GM18909 (cell line): ENCODE data around the gene TSPOAP1.
A peak's percentile ranks its signal among the peaks of the same experiment; 100 is the strongest.
"Not testable (repeated sequence)": the region's sequence is repeated elsewhere in the genome, so short reads cannot be mapped to it uniquely, and the experiment has no call there.

Experiments
- ATAC-seq: cut with Tn5 transposase; IDR thresholded peaks from one replicate; pipeline ENCODE4 v1.9.1; 2021; ENCODE audit warnings: mild to moderate bottlenecking; ENCODE audit not compliant: unreplicated experiment, poor library complexity

The TSPOAP1 gene

DNA sequence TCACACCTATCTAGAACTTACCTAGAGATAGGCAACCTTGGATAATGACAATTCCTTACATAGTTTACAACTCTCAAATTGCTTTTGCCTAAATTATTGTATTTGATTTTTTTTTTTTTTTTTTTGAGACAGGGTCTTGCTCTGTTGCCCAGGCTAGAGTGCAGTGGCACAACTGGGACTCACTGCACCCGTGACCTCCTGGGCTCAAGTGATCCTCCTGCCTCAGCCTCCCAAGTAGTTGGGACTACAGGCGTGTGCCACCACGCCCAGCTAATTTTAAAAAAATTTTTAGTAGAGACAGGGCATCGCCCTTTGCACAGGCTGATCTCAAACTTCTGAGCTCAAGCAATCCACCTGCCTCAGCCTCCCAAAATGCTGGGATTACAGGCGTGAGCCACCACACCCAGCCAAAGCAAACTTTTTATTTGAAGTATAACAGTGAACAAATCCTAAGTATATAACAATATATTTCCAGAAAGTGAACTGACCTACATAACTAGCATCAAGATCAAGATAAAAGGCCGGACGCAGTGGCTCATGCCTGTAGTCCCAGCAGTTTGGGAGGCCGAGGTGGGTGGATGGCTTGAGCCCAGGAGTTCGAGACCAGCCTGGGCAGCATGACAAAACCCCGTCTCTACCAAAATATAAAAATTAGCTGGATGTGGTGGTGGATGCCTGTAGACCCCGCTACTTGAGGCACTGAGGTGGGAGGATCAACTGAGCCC, 12.7 kb upstream of the TSPOAP1 start:
- not testable (repeated sequence) for ATAC-seq

DNA sequence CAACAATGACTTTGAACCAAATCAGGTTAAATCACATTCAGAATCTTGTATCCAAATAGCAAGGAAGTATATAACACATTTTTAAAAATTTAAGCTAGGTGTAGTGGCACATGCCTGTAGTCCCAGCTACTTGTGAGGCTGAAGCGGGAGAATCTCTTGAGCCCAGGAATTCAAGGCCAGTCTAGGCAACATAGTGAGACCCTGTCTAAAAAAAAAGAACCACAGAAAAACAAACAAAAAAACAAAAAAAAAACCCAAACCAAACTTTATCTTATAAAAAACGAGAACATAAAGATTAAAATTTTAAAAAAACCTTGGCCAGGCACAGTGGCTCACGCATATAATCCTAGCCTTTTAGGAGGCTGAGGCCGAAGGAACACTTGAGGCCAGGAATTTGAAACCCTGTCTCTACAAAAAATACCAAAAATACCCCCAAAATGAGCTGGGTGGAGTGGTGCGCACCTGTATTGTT, 11.8 kb upstream of the TSPOAP1 start:
- no peak for ATAC-seq

GRCh38 chr17:58339755-58340404, 11.3 kb upstream of the TSPOAP1 start:
- ATAC-seq: no peak

DNA sequence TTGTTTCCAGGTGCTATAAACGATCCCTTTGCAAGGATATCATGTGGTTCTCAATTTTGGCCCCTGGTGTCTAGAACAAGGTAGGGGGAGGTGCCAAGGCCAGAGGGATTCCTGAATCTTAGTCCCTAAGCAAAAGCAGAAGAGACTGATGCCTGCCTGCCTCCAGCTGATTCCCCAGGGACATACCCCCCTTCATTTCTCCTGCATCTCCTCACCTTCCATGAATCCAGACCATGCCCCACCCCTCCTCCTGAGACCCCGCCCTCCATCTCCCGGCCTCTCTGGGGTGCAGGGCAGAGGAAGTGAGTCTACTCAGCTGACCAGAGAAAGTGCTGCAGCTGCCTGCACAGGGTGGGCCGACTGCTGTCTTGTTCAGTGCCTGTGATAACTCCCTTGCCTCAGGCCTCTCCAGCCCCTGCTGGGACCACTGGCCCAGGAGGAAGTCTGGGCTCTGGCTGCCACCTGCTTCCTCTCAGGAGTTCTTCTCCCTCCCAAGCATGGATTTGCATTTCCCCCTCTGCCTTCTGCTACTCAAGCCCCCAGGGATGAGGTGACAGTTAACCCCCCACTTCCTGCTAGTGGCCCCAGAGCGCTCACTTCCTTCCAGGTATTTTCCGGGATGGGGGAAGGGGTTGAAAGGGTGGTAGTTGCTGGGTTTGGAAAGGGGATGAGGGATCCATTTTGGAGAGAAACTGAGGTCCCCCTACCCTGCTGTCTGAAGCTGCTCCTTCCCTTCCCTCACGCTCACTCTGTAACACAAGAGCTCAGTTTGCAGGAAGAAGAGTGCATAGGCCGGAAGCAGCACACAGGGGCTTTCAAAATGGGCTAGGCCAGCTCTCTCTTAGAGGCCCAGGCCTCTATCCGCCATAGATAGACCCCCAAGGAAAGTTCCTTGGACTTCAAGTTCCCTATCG, 10.5 kb upstream of the TSPOAP1 start:
- peak; percentile 24 for ATAC-seq

- ATAC-seq: no peak
These were observed 9.9 kb upstream of the TSPOAP1 start for GRCh38 chr17:58338454-58338840.

DNA sequence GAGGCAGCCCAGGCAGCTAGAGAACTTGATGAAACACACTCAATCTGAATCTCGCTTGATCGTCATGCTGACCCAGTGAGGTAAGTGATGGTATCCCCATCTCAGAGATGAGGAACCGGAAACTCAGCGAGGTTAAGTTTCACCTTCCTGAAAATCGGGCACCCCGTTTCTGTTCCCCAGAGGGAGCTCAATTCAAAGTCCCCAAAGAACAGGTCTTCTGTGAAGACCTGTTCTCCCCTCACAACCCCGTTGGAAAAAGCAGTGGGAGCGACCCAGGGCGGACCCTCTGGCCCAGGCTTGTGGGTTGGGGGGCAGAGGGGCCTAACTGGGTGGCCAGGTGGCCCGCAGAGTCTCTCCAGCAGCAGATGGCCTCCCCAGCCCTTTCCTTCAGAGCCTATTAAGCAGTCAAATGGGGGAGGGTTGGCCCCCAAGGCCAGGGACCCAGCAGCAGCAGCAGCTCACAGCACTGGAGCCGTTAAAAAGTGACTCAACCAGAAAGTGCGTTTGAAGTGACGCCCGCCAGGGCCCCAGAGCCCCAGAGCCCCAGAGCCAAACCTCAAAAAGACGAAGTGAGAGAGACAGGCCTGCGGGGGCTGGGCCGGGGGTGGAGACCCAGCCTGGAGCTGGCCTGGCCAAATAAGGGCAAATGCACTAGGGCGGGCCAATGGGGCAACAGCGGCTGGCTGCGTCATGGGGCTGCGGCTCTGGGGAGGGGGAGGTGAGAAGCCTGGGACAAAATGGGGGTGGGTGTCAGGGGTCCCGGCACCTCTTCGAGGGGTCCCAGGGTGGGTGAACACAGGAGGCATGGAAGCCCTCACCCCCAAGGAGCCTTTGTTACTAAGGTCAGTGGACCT, 9.2 kb upstream of the TSPOAP1 start:
- ATAC-seq: peak; percentile 56

GRCh38 chr17:58337210-58337599, 8.6 kb upstream of the TSPOAP1 start:
- ATAC-seq: no peak

GRCh38 chr17:58336456-58337209, 8.0 kb upstream of the TSPOAP1 start:
- ATAC-seq: no peak

DNA sequence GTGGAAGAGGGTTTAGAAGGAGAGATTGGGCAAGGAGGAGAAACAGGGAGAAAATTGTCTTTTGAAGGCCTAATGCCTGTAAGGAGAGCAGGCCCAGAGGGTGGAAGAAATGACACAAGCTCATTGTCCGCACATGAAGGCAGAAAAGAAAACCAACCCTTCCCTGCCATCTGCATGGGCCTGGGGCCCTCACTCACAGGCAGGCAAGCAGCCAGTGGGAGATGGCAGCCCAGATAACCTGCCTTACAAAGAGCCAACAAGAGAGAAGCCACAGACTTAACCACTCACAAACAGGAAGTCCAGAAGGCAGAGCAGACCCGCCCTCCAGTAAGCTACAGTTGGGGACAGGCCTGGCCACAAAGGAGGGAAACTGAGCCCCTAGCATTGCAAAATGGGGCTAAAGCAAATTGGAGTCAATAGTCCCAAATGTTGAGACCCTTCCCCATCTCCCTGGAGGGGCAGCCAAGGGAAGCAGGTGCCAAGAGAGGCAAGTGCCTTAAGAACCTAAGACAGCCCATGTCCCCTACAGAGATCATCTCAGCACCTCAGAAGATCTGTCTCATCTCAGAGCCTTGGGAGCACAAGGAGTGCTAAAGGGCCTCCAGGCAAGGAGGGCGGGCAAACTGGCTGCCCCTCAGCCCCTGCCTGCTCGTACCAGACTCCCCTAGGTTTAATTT, 7.3 kb upstream of the TSPOAP1 start:
- ATAC-seq: peak; percentile 17

- ATAC-seq: no peak
These were observed 6.6 kb upstream of the TSPOAP1 start for GRCh38 chr17:58335061-58335731.

DNA sequence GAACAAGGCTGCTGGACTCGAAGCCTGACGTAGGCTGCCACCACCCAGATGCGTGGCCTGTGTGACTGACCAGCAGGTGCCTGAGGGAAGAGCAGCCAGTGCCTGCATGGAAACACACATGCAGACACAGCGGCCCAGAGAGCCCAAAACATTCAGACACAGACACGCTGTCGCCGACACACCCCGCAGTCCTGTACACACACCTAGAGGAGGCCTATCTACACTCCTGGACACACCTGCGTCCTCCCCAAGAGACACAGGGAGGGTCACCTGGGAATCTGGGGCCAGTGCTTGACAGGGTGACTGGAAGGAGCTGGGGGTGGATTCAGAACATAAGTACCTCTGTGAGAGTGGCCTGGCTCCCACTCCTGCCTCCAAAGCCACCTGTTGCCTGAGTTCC, 6.1 kb upstream of the TSPOAP1 start:
- no peak for ATAC-seq

DNA sequence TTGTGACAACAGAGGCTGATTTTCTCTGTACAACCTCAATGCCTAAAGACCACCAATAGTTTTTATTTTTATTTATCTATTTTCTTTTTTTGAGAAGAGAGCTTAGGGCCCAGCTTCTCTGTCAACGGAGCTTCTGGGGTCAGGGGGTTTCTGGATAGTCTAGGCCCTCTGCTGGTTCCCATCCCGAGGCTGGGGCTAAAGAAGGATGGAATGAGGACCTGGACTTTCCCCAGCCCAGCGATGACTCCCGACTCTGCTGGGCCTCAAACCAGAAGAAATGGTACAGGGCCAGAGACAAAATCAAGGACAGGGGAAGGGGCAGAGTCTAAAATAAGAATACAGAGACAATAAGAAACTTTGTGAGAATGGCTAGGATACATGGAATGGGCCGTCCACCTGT, 5.7 kb upstream of the TSPOAP1 start:
- no peak for ATAC-seq

DNA sequence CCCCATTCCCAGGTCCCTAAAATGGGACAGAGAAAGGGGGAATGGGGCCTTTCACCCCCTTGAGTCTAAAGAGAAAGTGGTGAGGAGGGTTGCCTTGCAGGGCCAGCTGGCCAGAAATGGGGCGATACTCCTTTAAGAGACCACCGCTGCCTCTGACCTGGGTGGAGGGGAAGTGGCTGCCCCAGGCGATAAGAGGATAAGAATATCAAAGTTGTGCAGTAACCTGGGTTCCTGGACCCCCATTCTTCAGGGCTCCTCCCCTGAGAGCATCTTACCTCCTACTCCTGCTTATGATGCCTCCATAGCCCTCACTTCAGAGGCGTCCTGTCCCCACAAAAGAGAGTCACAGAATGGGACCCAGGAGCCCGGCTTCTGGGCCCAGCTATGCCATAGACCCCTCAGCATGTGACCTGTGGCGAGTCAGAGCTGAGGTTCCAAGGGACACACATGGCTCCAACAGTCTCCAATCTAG, 5.2 kb upstream of the TSPOAP1 start:
- ATAC-seq: no peak

DNA sequence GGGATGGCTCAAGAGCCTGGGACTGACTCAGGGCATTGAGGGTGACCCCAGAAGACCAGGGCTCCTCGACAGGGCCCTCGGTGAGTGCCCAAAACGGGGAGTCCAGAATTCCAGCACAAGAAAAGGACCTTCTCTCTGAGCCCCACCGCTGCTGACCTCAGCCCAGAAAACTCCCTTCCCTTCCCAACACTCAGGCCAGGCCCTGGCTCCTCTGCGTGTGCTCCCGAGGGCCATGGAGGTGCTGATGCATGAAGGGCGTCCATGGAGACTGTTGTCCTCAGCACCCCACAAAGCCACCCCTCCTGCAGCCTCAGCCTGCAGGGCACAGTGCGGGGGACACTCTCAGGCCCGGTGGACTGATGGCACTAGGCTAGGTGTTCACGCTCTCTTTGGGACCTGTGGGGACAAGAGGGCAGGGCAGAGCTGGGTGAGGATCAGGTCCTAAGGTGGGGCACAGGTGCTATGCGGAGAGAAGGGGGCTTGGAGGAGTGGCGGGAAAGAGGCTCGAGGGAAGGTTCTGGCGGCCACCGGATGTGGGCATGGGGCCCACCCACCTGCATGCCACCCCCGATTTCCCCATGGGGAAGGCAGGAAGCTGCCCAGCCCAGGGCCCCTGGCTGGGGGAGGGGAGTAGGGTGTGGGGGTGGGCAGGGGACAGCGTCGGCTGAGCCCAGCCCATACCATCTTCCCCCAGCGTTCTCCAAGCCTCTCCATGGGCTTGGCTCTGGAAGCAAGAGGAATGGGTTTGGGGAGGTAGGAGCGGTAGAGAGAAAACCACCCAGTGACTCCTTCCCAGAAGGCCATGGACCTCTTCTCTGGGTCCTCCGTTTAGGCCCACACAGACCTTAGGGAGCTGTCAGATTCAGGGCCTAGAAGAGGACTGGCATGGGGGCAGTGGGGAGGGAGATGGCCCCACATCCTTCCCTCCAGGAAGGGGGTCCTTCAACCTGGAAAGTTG, 4.5 kb upstream of the TSPOAP1 start:
- ATAC-seq: no peak

DNA sequence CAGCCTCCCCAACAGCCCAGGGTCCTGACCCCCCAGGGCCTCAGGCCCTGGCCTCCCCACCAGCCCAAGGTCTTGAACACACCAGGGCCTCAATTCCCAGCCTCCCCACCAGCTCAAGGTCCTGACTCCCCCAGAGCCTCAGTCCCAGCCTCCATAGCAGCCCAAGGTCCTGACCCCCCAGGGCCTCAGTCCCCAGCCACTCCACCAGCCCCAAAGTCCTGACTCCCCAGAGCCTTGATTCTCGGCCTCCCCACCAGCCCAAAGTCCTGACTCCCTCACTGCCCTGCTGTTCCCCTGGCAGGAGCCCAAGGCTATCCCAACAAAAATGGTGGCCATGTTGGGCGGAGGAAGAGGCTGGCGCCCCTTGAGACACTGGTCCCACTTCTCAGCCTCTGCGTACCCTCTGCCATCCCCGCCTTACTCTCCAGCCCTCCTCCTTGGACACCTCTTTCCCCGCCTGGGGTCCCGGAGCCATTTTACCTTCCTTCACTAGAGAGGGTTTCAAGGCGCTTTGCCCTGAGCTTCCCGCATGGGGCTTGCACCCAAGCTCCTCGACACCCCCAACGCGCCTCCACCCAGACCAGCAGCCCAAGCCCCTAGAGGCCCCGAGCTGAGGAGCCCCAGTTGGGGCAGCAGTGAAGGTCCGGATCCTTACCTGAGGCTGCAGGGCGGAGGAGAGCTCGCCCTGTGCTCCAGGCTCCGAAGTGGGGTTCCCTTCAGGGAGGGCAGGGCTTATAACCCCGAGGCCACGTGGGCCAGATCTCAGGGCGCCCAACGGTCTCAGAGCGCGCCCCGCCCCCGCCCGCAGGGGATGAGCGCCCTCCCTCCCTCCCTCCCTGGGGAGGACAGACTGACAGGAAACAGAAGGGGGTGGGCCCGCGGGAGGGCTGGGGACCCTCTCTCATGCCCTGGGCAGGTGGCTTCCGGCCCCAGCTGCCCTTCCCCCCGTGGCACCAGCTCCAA, 3.5 kb upstream of the TSPOAP1 start:
- ATAC-seq: peak; percentile 16
